OCI-LY1 (cell line): ENCODE data around the gene TARBP2.
"Not testable (repeated sequence)": the region's sequence is repeated elsewhere in the genome, so short reads cannot be mapped to it uniquely, and the experiment has no call there.

Experiments used
- H2AFZ ChIP-seq: fragments of 200-600 bp; sonication (generic), shearing (Covaris generic); 2 replicates; pipeline ENCODE4 v1.6.0; 2014; ENCODE audit warnings: antibody characterized with exemption, mild to moderate bottlenecking, low read length
- H3F3A ChIP-seq: fragments of 200-600 bp; sonication (generic), shearing (Covaris generic); 2 replicates; pipeline ENCODE4 v1.6.0; 2014; ENCODE audit warnings: mild to moderate bottlenecking, antibody characterized with exemption, low read length, moderate library complexity; ENCODE audit not compliant: insufficient read depth
- H3K27ac ChIP-seq: fragments of 200-600 bp; sonication (generic); 2 replicates; pipeline ENCODE4 v1.5.1; 2014; ENCODE audit warnings: low read length, mixed run types, mild to moderate bottlenecking, low read depth; ENCODE audit not compliant: poor library complexity, severe bottlenecking
- H3K27me3 ChIP-seq: fragments of 200-600 bp; sonication (generic); 2 replicates; pipeline ENCODE4 v1.6.0; 2014; ENCODE audit warnings: antibody characterized with exemption, mild to moderate bottlenecking, low read length, moderate library complexity; ENCODE audit not compliant: insufficient read depth
- H3K36me3 ChIP-seq: fragments of 200-600 bp; sonication (generic); 2 replicates; pipeline ENCODE4 v1.6.1; 2014; ENCODE audit warnings: mild to moderate bottlenecking, antibody characterized with exemption, low read length, moderate library complexity, mixed read lengths; ENCODE audit not compliant: insufficient read depth
- H3K4me1 ChIP-seq: fragments of 200-600 bp; sonication (generic); 2 replicates; pipeline ENCODE4 v1.5.1; 2014; ENCODE audit warnings: mild to moderate bottlenecking, low read length, moderate library complexity; ENCODE audit not compliant: insufficient read depth, severe bottlenecking
- H3K4me2 ChIP-seq: fragments of 200-600 bp; sonication (generic), shearing (Covaris generic); 2 replicates; pipeline ENCODE4 v1.6.1; 2014; ENCODE audit warnings: low read length
- H3K4me3 ChIP-seq: fragments of 200-600 bp; sonication (generic); 2 replicates; pipeline ENCODE4 v1.5.1; 2014; ENCODE audit warnings: low read length, low read depth, mild to moderate bottlenecking, mixed read lengths; ENCODE audit not compliant: poor library complexity, severe bottlenecking
- H3K79me2 ChIP-seq: fragments of 200-600 bp; shearing (Covaris generic); 2 replicates; pipeline ENCODE4 v1.6.1; 2016; ENCODE audit warnings: mixed run types, low read length, mixed read lengths; ENCODE audit not compliant: insufficient read depth
- H3K9ac ChIP-seq: fragments of 200-600 bp; sonication (generic), shearing (Covaris generic); 2 replicates; pipeline ENCODE4 v1.6.1; 2014; ENCODE audit warnings: mild to moderate bottlenecking, low read length, mixed read lengths
- H3K9me2 ChIP-seq: fragments of 200-600 bp; sonication (generic), shearing (Covaris generic); 2 replicates; pipeline ENCODE4 v1.6.1; 2014; ENCODE audit warnings: low read depth, mild to moderate bottlenecking, low read length, mixed read lengths
- H3K9me3 ChIP-seq: fragments of 200-600 bp; shearing (Covaris generic); 2 replicates; pipeline ENCODE4 v1.6.1; 2014; ENCODE audit warnings: low read length, mixed read lengths
- H4K20me1 ChIP-seq: fragments of 200-600 bp; sonication (generic), shearing (Covaris generic); 2 replicates; pipeline ENCODE4 v1.6.0; 2016; ENCODE audit warnings: mild to moderate bottlenecking, low read length; ENCODE audit not compliant: insufficient read depth
- CTCF ChIP-seq: fragments of 200-600 bp; sonication (generic), shearing (Covaris generic); IDR thresholded peaks from 2 replicates; pipeline ENCODE4 v1.5.1; 2017; ENCODE audit warnings: mild to moderate bottlenecking, antibody characterized with exemption, low read length, moderate library complexity, mixed read lengths
- EZH2 ChIP-seq: fragments of 200-600 bp; sonication (generic), shearing (Covaris generic); IDR thresholded peaks from 2 replicates; pipeline ENCODE4 v1.8.0; 2017; ENCODE audit warnings: borderline replicate concordance, mixed run types, mild to moderate bottlenecking, antibody characterized with exemption, low read length, moderate library complexity, mixed read lengths

The TARBP2 gene

GRCh38 chr12:53478865-53479264 is 22.2 kb upstream of the TARBP2 start:
- no peaks in the 10 kb centered on the region for H3K9me3 ChIP-seq
- no peak overlapping the region for H3K4me2 ChIP-seq
- H3K4me3 ChIP-seq = no peak overlapping the region
- no peaks in the 10 kb centered on the region for H4K20me1 ChIP-seq
- H3K9me2 ChIP-seq = no peaks in the 10 kb centered on the region
- H3K27me3 ChIP-seq = no peaks in the 10 kb centered on the region
- H3K79me2 ChIP-seq = no peaks in the 10 kb centered on the region
- peaks cover 3% of the 10 kb centered on the region; the same call in 1 of the 2 replicates for H3F3A ChIP-seq
- no peak overlapping the region for H3K9ac ChIP-seq
- H3K4me1 ChIP-seq = no peaks in the 10 kb centered on the region
- no peak overlapping the region for H2AFZ ChIP-seq
- TF ChIP-seq EZH2 (no peak), CTCF (no peak)
- peaks cover 99% of the 10 kb centered on the region for H3K36me3 ChIP-seq
- H3K27ac ChIP-seq = no peak overlapping the region

- Histone ChIP-seq H3K4me1 (no peaks in the 10 kb centered on the region), H3K27me3 (no peaks in the 10 kb centered on the region), H3K9ac (no peak overlapping the region), H2AFZ (no peak overlapping the region), H3K27ac (no peak overlapping the region), H3K4me3 (no peak overlapping the region), H3K4me2 (no peak overlapping the region), H3K9me2 (no peaks in the 10 kb centered on the region), H3K36me3 (peaks cover 99% of the 10 kb centered on the region), H3F3A (peaks cover 7% of the 10 kb centered on the region; the same call in 1 of the 2 replicates), H3K9me3 (no peaks in the 10 kb centered on the region), H4K20me1 (no peaks in the 10 kb centered on the region), H3K79me2 (no peaks in the 10 kb centered on the region)
- TF ChIP-seq CTCF (no peak), EZH2 (no peak)
Observed at GRCh38 chr12:53479331-53479730, 21.8 kb upstream of the TARBP2 start.

DNA sequence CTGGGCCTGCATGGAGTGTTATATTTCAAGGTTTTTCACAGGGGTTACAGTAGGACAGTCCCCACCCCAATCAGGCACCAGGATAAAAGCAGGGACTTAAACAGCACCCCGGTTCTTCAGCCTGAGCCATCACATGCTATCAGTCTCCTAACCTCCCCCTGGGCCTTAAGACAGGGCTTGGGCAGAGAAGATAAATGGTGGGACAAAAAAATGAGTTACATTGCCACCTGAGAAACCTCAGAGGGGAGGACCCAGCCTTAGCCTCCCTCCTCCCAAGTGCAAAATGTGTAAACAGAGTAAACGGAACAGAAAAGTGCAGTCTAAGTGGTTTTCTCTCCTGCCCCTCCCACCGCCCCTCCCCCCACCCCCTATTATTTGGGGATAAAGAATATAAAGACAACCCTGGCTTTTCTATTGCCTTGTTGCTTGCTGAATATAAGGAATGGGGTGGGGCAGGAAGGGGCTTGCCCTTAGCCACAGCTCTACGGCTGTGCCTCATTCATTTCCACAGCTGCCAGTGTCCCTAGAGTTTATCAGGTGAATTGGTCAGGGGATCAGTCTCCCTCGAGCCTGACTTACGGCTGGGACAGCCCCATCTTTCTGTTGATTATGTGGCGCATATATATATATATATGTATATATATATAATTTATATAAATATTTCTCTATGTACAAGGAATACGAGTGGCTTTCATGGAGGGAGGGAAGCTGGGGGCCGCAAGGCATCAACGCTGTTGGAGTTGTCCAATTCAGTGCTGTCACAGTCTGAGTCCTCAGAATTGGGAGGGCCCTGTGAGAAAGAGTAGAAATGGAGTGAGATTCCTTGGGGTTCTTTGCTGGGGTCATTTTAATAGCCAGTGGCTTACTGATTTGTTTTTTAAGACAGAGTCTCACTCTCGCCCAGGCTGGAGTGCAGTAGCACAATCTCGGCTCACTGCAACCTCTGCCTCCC is 20.3 kb upstream of the TARBP2 start:
- TF ChIP-seq CTCF (no peak), EZH2 (no peak)
- H3K9ac ChIP-seq = no peak overlapping the region

GRCh38 chr12:53481458-53481857 is 19.6 kb upstream of the TARBP2 start:
- H3K4me1 ChIP-seq, H3K9me2 ChIP-seq, H2AFZ ChIP-seq, H3K9ac ChIP-seq, H4K20me1 ChIP-seq, H3K27me3 ChIP-seq, H3K79me2 ChIP-seq, H3K9me3 ChIP-seq, H3K4me3 ChIP-seq, H3F3A ChIP-seq, H3K4me2 ChIP-seq, H3K27ac ChIP-seq: not testable (repeated sequence)
- peaks cover 96% of the 10 kb centered on the region for H3K36me3 ChIP-seq

More for the DNA sequence above, 20.3 kb upstream of the TARBP2 start:
- no peaks in the 10 kb centered on the region for H3K4me1 ChIP-seq
- H3F3A ChIP-seq = peaks cover 7% of the 10 kb centered on the region; the same call in 1 of the 2 replicates
- H4K20me1 ChIP-seq = no peaks in the 10 kb centered on the region
- no peaks in the 10 kb centered on the region for H3K9me3 ChIP-seq
- no peak overlapping the region for H3K4me2 ChIP-seq
- H3K36me3 ChIP-seq = peaks cover 96% of the 10 kb centered on the region
- no peaks in the 10 kb centered on the region for H3K79me2 ChIP-seq
- H3K4me3 ChIP-seq = no peak overlapping the region
- H3K9me2 ChIP-seq = no peaks in the 10 kb centered on the region
- no peak overlapping the region for H3K27ac ChIP-seq
- H3K27me3 ChIP-seq = no peaks in the 10 kb centered on the region
- H2AFZ ChIP-seq = no peak overlapping the region
